Activated CD4-positive, CD25-positive, alpha-beta regulatory T cell treated with anti-CD3 and anti-CD28 coated beads, Interleukin-2, amount 50 U/mL, for 72 hours (primary cell): ENCODE results near the gene DSC2.
"Not testable (repeated sequence)": the region's sequence is repeated elsewhere in the genome, so short reads cannot be mapped to it uniquely, and the experiment has no call there.

Source experiments
- DNase-seq: peaks from one replicate; pipeline ENCODE4 v3.0.0; 2021

Gene DSC2

GRCh38 chr18:31102025-31102684, at the start of gene DSC2:
Gene DSC2 (minus strand): TSS chr18:31102421. CDS start chr18:31101971, 450 bp downstream.
- DNase-seq: no peak

GRCh38 chr18:31149351-31149750, 47.1 kb upstream of the DSC2 start:
- DNase-seq: no peak

- no peak for DNase-seq
Observed at GRCh38 chr18:31148600-31148999, 46.4 kb upstream of the DSC2 start.

GRCh38 chr18:31146809-31147208, 44.6 kb upstream of the DSC2 start:
- no peak for DNase-seq

- no peak for DNase-seq
Observed at GRCh38 chr18:31143025-31143424, 40.8 kb upstream of the DSC2 start.

- DNase-seq: no peak
Observed at GRCh38 chr18:31138709-31139108, 36.5 kb upstream of the DSC2 start.

GRCh38 chr18:31134988-31135529, 32.8 kb upstream of the DSC2 start:
- DNase-seq: no peak

- no peak for DNase-seq
Observed at GRCh38 chr18:31129398-31130115, 27.3 kb upstream of the DSC2 start.

GRCh38 chr18:31125878-31126277, 23.7 kb upstream of the DSC2 start:
- no peak for DNase-seq

- DNase-seq: not testable (repeated sequence)
Observed at GRCh38 chr18:31123125-31123524, 20.9 kb upstream of the DSC2 start.

GRCh38 chr18:31120594-31120993, 18.4 kb upstream of the DSC2 start:
- DNase-seq: no peak

- no peak for DNase-seq
Observed at GRCh38 chr18:31116853-31117595, 14.8 kb upstream of the DSC2 start.

- no peak for DNase-seq
Observed at GRCh38 chr18:31112804-31113203, 10.6 kb upstream of the DSC2 start.

- no peak for DNase-seq
Observed at GRCh38 chr18:31105733-31106132, 3.5 kb upstream of the DSC2 start.

GRCh38 chr18:31104444-31104843, 2.2 kb upstream of the DSC2 start:
- no peak for DNase-seq

GRCh38 chr18:31103423-31103822, 1.2 kb upstream of the DSC2 start:
- no peak for DNase-seq

GRCh38 chr18:31102941-31103340, 720 bp upstream of the DSC2 start:
- DNase-seq: no peak

- no peak for DNase-seq
Observed at GRCh38 chr18:31101183-31102024, 817 bp downstream of the DSC2 start.

- DNase-seq: no peak
Observed at GRCh38 chr18:31100436-31101182, 1.6 kb downstream of the DSC2 start.

- no peak for DNase-seq
Observed at GRCh38 chr18:31099450-31100230, 2.6 kb downstream of the DSC2 start.

- no peak for DNase-seq
Observed at GRCh38 chr18:31098878-31099277, 3.3 kb downstream of the DSC2 start.
